Gastrocnemius medialis (tissue), 4 donors: ENCODE measurements around the gene MBD5. TPM values are rescaled to one million over a fixed set of nuclear protein-coding genes. Genes with fewer than 3 reads are reported as not detected.

Source experiments
- ATAC-seq, 2 donors: fragments of 150-250 bp; one replicate each; pipeline ENCODE4 v1.9.1; 2016
- DNase-seq, 2 donors: peaks; one replicate each; pipeline ENCODE4 v3.0.0-alpha.2; 2019
- H3K27ac ChIP-seq, 4 donors: fragments of 200-600 bp; sonication (generic); 1 replicate in 1 of 4; 2 replicates in 3 of 4; pipeline ENCODE4 v1.5.1; 2016 to 2018; ENCODE audit warnings: mild to moderate bottlenecking in 2 of 4, moderate library complexity in 1 of 4
- H3K27me3 ChIP-seq, 3 donors: fragments of 200-600 bp; sonication (generic) in 2 of 3; 1 replicate in 1 of 3; 2 replicates in 2 of 3; pipeline versions ENCODE4 v1.5.1 to v1.6.0; 2016 to 2019; ENCODE audit warnings: mild to moderate bottlenecking in 1 of 3, moderate library complexity in 1 of 3
- H3K36me3 ChIP-seq, 2 donors: fragments of 200-600 bp; sonication (generic) in 1 of 2; one replicate each; pipeline ENCODE4 v1.5.1; 2017 to 2018
- H3K4me1 ChIP-seq, 2 donors: fragments of 200-600 bp; sonication (generic) in 1 of 2; one replicate each; pipeline ENCODE4 v1.5.1; 2016 to 2017; ENCODE audit warnings: mild to moderate bottlenecking in 2 of 2
- H3K4me3 ChIP-seq, 4 donors: fragments of 200-600 bp; sonication (generic) in 3 of 4; 1 replicate in 1 of 4; 2 replicates in 3 of 4; pipeline ENCODE4 v1.5.1; 2016 to 2019; ENCODE audit warnings: mild to moderate bottlenecking in 2 of 4
- H3K9me3 ChIP-seq, 3 donors: fragments of 200-600 bp; sonication (generic) in 2 of 3; 1 replicate in 1 of 3; 2 replicates in 2 of 3; pipeline ENCODE4 v1.5.1; 2016 to 2019
- POLR2A ChIP-seq, 2 donors: fragments of 450-650 bp; IDR thresholded peaks; one replicate each; pipeline ENCODE4 v1.6.1; 2017; ENCODE audit warnings: antibody characterized with exemption in 2 of 2, mild to moderate bottlenecking in 2 of 2, moderate library complexity in 2 of 2
- in situ Hi-C, 4 donors: fragments of 200-750 bp; cut with MboI; loops; one replicate each; pipeline versions ENCODE4 v1.15.0 to v1.8.0; 2017; ENCODE audit warnings: low sequenced_read_pairs in 4 of 4
- intact Hi-C: fragments of 100-400 bp; cut with DNase I; formaldehyde crosslinking; loops from one replicate; pipeline ENCODE4 v1.15.1; 2023; ENCODE audit warnings: low total_unique reads
- total RNA-seq, 4 donors: library from RNA; depleted of rRNA; stranded (reverse); fragments of >200 nt; gene quantifications; one replicate each; pipeline versions ENCODE4 v1.1.0 to v1.2.3, GENCODE V29; 2016
- TF ChIP-seq, protein P1 (sequence below), 5 experiments: fragments of 450-650 bp in 3 of 5; fragments of 200-600 bp in 2 of 5; sonication (generic) in 2 of 5; IDR thresholded peaks in 4 of 5; conservative IDR thresholded peaks in 1 of 5; 1 replicate in 4 of 5; 2 replicates in 1 of 5; pipeline ENCODE4 v1.5.1; 2016 to 2019; ENCODE audit warnings: antibody characterized with exemption in 5 of 5, mild to moderate bottlenecking in 3 of 5, moderate library complexity in 3 of 5

Gene MBD5
- total RNA-seq, 4 donors from 2014 or later = 15.2 to 27.2 (median 15.5) TPM

DNA sequence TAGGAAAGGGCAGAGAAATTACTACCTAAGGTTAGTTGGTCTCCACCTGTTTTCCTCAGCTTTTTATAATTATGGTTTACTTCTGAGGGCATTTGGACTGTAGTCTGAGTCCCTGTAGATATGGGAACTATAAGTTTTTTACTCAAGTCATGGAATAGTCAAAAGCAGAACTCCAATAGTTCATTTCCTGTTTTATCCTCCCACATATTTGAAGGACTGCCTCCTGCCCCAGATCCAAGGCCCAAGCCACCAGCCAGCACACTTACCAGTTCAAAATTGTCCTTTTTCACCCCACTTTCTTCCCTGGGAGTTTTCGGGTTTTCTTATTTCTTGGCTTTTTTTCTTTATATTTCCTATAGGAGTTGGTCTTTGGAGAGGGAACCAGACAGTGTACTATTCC is 164.1 kb downstream of the MBD5 start:
- no peaks in the 10 kb centered on the region for H3K27me3 ChIP-seq
- no peak for TF ChIP-seq POLR2A (IDR thresholded peaks at IDR 0.05)
- TF ChIP-seq, protein P1, sequence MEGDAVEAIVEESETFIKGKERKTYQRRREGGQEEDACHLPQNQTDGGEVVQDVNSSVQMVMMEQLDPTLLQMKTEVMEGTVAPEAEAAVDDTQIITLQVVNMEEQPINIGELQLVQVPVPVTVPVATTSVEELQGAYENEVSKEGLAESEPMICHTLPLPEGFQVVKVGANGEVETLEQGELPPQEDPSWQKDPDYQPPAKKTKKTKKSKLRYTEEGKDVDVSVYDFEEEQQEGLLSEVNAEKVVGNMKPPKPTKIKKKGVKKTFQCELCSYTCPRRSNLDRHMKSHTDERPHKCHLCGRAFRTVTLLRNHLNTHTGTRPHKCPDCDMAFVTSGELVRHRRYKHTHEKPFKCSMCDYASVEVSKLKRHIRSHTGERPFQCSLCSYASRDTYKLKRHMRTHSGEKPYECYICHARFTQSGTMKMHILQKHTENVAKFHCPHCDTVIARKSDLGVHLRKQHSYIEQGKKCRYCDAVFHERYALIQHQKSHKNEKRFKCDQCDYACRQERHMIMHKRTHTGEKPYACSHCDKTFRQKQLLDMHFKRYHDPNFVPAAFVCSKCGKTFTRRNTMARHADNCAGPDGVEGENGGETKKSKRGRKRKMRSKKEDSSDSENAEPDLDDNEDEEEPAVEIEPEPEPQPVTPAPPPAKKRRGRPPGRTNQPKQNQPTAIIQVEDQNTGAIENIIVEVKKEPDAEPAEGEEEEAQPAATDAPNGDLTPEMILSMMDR (IDR thresholded peaks at IDR 0.05 in 4 of 5, conservative IDR thresholded peaks at IDR 0.05 in 1 of 5) = no peak
- in situ Hi-C loops = no loop called here
- ATAC-seq = no peak
- no peaks in the 10 kb centered on the region for H3K9me3 ChIP-seq
- intact Hi-C loops = no loop called here
- no peaks in the 10 kb centered on the region for H3K36me3 ChIP-seq
- no peak for DNase-seq
- H3K4me1 ChIP-seq = no peaks in the 10 kb centered on the region
- H3K27ac ChIP-seq = no peak overlapping the region
- H3K4me3 ChIP-seq = no peak overlapping the region

DNA sequence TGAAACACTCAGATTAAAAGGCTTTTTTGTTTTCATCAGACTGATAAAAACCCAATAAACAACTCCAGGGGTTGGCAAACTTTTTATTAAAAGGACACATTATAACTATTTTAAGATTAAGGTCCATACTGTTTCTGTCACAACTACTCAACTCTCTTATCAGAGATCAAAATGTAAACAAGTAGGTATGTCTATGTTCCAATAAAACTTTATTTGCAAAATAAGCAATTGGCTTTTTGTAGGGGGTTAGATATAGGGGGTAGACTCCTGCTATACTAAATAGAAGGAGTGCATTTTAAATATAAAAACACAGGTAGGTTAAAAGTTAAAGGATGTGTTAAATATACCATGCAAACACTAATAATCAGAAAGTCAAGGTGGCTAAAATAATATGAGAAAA is 174.0 kb downstream of the MBD5 start:
- no peaks in the 10 kb centered on the region for H3K36me3 ChIP-seq
- intact Hi-C loops (no loop called here), in situ Hi-C loops (no loop called here)
- H3K27ac ChIP-seq = no peak overlapping the region
- H3K27me3 ChIP-seq = no peaks in the 10 kb centered on the region
- TF ChIP-seq, protein P1 (IDR thresholded peaks at IDR 0.05 in 4 of 5, conservative IDR thresholded peaks at IDR 0.05 in 1 of 5) = no peak
- TF ChIP-seq POLR2A (IDR thresholded peaks at IDR 0.05) = no peak
- H3K4me3 ChIP-seq = no peak overlapping the region
- ATAC-seq (no peak), DNase-seq (no peak)
- H3K4me1 ChIP-seq = no peaks in the 10 kb centered on the region
- H3K9me3 ChIP-seq = no peaks in the 10 kb centered on the region

DNA sequence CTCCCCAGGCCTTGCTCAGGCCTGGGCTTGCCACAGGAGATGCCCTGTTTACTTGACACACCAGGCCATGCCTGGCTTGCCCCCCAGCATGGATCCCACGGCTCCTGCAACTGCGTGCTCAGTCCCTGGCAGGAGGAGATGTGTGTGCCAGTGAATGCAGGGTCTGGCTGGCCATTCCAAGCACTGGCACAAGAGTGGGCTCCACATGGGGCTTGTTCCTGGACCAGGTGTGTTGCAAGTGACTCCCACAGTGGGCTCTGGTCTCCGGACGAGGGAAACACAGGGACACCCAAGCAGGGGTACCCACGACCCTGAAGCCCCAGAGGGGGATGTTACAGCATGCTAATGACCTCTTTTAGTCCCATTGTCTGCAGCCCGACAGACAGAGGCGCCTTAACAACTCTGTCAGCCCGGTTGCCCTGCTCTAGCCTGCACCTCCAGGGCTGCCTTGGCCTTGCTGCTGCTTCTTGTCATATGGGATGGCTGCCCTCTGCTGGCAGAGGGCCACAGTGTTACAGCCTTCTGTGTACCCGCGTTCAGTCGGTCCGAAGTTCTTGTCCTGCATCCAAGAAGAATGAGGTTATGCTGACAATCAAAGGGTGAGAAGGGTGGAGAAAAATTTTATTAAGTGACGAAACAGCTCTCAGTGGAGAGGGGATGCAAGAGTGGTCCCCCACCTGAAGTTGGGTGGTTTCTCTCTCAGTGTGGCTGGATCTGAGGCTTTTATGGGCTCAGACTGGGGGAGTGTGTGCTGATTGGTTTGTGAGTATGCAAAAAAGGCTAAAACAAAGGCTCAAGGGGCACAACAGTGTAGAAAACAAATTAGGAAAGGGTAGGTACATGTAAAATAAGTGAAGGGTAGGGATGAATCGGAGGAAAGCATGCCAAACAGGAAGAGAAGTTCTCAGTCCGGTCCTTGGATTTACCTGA is 180.4 kb downstream of the MBD5 start:
- Histone ChIP-seq H3K27me3 (no peaks in the 10 kb centered on the region), H3K4me1 (no peaks in the 10 kb centered on the region), H3K27ac (no peak overlapping the region), H3K36me3 (no peaks in the 10 kb centered on the region), H3K9me3 (no peaks in the 10 kb centered on the region), H3K4me3 (no peak overlapping the region)
- DNase-seq (no peak), ATAC-seq (no peak)
- intact Hi-C loops (no loop called here), in situ Hi-C loops (no loop called here)
- TF ChIP-seq, protein P1 (IDR thresholded peaks at IDR 0.05 in 4 of 5, conservative IDR thresholded peaks at IDR 0.05 in 1 of 5) = peak in 2 of 5 experiments; percentile 7 to 27
- no peak for TF ChIP-seq POLR2A (IDR thresholded peaks at IDR 0.05)

DNA sequence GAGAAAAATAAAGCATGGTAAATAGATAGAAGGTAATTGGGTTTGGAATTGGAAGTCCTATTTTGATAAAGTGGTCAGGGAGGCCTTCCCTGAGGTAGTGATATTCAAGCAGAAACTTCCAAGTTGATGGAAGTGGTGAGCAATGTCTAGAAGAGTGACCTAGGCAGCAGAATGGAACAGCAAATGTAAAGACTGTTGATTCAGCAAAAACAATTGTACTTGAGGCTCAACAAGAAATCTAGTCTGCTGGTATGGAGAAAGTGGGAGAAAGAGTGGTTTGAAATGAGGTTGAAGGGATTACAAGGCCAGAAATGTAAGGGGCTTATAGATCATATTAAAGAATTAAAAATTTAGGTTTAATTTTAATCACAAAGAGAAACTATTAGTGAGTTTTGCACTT is 181.3 kb downstream of the MBD5 start:
- TF ChIP-seq, protein P1 (IDR thresholded peaks at IDR 0.05 in 4 of 5, conservative IDR thresholded peaks at IDR 0.05 in 1 of 5) = no peak
- TF ChIP-seq POLR2A (IDR thresholded peaks at IDR 0.05) = no peak
- Histone ChIP-seq H3K9me3 (no peaks in the 10 kb centered on the region), H3K36me3 (no peaks in the 10 kb centered on the region), H3K4me1 (no peaks in the 10 kb centered on the region), H3K27me3 (no peaks in the 10 kb centered on the region), H3K27ac (no peak overlapping the region), H3K4me3 (no peak overlapping the region)
- ATAC-seq (no peak), DNase-seq (no peak)
- in situ Hi-C loops (no loop called here), intact Hi-C loops (no loop called here)
